K562 (cell line): ENCODE results near the gene IL17RA. TPM values are rescaled to one million over a fixed set of nuclear protein-coding genes. Genes with fewer than 3 reads are reported as not detected.

Source experiments
- ATAC-seq: fragments of 200-7000 bp; cut with Tn5 transposase; 3 replicates; pipeline ENCODE4 v1.9.1; 2020; ENCODE audit warnings: moderate library complexity
- BruUV-seq: library from RNA; stranded (reverse); fragments of 400-500 nt; replicated peaks from 2 replicates; lab custom pipeline; 2021; lab: Mats Ljungman, UMichigan
- CTCF ChIA-PET: fragments of 300-600 bp; formaldehyde crosslinking; extraction: SDS; loops from one replicate; lab custom pipeline; 2021; ENCODE audit warnings: low intra/inter-chr PET ratio; lab: Yijun Ruan, JAX
- POLR2A ChIA-PET: fragments of 300-600, 350-650 bp; sonication (Branson Sonifier 250); formaldehyde crosslinking; extraction: SDS; loops from one replicate; lab custom pipeline; 2021; ENCODE audit warnings: antibody characterized with exemption, inconsistent platforms; lab: Yijun Ruan, JAX
- DNase-seq, 4 experiments: peaks; one replicate each; pipeline versions ENCODE4 v3.0.0 to v3.0.0-alpha.2; 2011 to 2018; ENCODE audit warnings: low spot score in 3 of 4, mixed read lengths in 3 of 4; ENCODE audit errors: extremely low read depth in 1 of 4
- FAIRE-seq: peaks from 2 replicates; lab custom pipeline; 2011; peaks lifted over from hg19 to GRCh38; lab: Jason Lieb, UNC
- H2AFZ ChIP-seq: 2 replicates; pipeline ENCODE4 v1.6.0; 2011; ENCODE audit warnings: low read depth, low read length, control low read depth, inconsistent platforms
- H3K27ac ChIP-seq: fragments of 200-600 bp; 3 replicates; pipeline ENCODE4 v1.8.0; 2011; ENCODE audit warnings: low read depth, mild to moderate bottlenecking, control low read depth, inconsistent platforms, low read length, moderate library complexity, mixed read lengths; ENCODE audit errors: extremely low read depth
- H3K27me3 ChIP-seq, 2 experiments: fragments of 300-600 bp in 1 of 2; 2 replicates in 1 of 2; 3 replicates in 1 of 2; pipeline versions ENCODE4 v1.6.0 to v1.8.0; 2011; ENCODE audit warnings: inconsistent platforms in 2 of 2, low read length in 2 of 2, mild to moderate bottlenecking in 1 of 2, mixed read lengths in 1 of 2, moderate library complexity in 1 of 2; ENCODE audit not compliant: control insufficient read depth in 2 of 2, insufficient read depth in 2 of 2
- H3K36me3 ChIP-seq: fragments of 300-600 bp; 3 replicates; pipeline ENCODE4 v1.8.0; 2011; ENCODE audit warnings: mild to moderate bottlenecking, low read length, inconsistent platforms; ENCODE audit not compliant: control insufficient read depth, insufficient read depth
- H3K4me1 ChIP-seq, 2 experiments: fragments of 200-600 bp in 1 of 2; replicated peaks in 1 of 2; 2 replicates in 1 of 2; 3 replicates in 1 of 2; pipeline versions ENCODE4 v1.5.1 to v1.8.0; 2011; ENCODE audit warnings: inconsistent platforms in 2 of 2, low read length in 2 of 2, mild to moderate bottlenecking in 1 of 2, mixed read lengths in 1 of 2, moderate library complexity in 1 of 2; ENCODE audit not compliant: control insufficient read depth in 2 of 2, insufficient read depth in 2 of 2
- H3K4me2 ChIP-seq: 2 replicates; pipeline ENCODE4 v1.6.1; 2011; ENCODE audit warnings: low read length, control low read depth, inconsistent platforms, mixed read lengths; ENCODE audit not compliant: insufficient read depth
- H3K4me3 ChIP-seq: fragments of 200-600 bp; sonication (generic), shearing (Covaris generic); 2 replicates; pipeline ENCODE4 v1.5.1; 2016; ENCODE audit warnings: control low read depth, inconsistent platforms
- H3K79me2 ChIP-seq: fragments of 200-600 bp; 3 replicates; pipeline ENCODE4 v1.8.0; 2011; ENCODE audit warnings: low read length, inconsistent platforms; ENCODE audit not compliant: control insufficient read depth, insufficient read depth
- H3K9ac ChIP-seq, 2 experiments: 2 replicates each; pipeline versions ENCODE4 v1.6.0 to v1.6.1; 2011; ENCODE audit warnings: low read depth in 2 of 2, low read length in 2 of 2, control low read depth in 1 of 2, inconsistent platforms in 1 of 2, mild to moderate bottlenecking in 1 of 2, mixed read lengths in 1 of 2; ENCODE audit not compliant: insufficient read depth in 1 of 2
- H3K9me1 ChIP-seq: one replicate; pipeline ENCODE4 v1.6.0; 2011; ENCODE audit warnings: inconsistent platforms, mild to moderate bottlenecking, low read length, moderate library complexity; ENCODE audit not compliant: control insufficient read depth, insufficient read depth
- H3K9me3 ChIP-seq: replicated peaks from 2 replicates; pipeline ENCODE4 v1.5.1; 2011; ENCODE audit warnings: low read depth, low read length, inconsistent platforms; ENCODE audit not compliant: control insufficient read depth, insufficient read depth
- H4K20me1 ChIP-seq: replicated peaks from 2 replicates; pipeline ENCODE4 v1.6.1; 2011; ENCODE audit warnings: low read length, inconsistent platforms, mixed read lengths; ENCODE audit not compliant: control insufficient read depth, insufficient read depth
- MAZ ChIP-seq, 2 experiments: fragments of 450-650 bp in 1 of 2; sonication (generic) in 1 of 2; formaldehyde crosslinking; IDR thresholded peaks in 1 of 2; conservative IDR thresholded peaks in 1 of 2; 2 replicates each; pipeline versions ENCODE4 v1.4.0 to v1.5.0; 2020; ENCODE audit warnings: mild to moderate bottlenecking in 1 of 2, missing genetic modification reagents in 1 of 2
- MBD1 ChIP-seq: fragments of 250-450 bp; sonication (Bioruptor Pico); IDR thresholded peaks from 2 replicates; pipeline ENCODE4 v1.8.0; 2022; ENCODE audit warnings: inconsistent platforms
- PHF20 ChIP-seq: fragments of 450-650 bp; IDR thresholded peaks from 2 replicates; pipeline ENCODE4 v1.6.1; 2018; ENCODE audit not compliant: partially characterized antibody
- RREB1 ChIP-seq: fragments of 250-450 bp; sonication (Bioruptor Pico); IDR thresholded peaks from 2 replicates; pipeline ENCODE4 v1.4.0; 2020
- WGBS: fragments of 100-300 bp; shearing (Covaris generic); methylation state at CpG from one replicate; pipeline ENCODE4 v1.1.6; 2016; ENCODE audit warnings: low coverage, mixed read lengths; ENCODE audit not compliant: insufficient coverage; ENCODE audit errors: missing lambda C conversion rate; 5-methylcytosine and 5-hydroxymethylcytosine counted together
- in situ Hi-C: fragments of 300-500 bp; cut with MboI; formaldehyde crosslinking; loops from 4 replicates; pipeline ENCODE4 v1.15.0; 2018; ENCODE audit warnings: inconsistent platforms, mixed read lengths
- intact Hi-C: fragments of 100-400 bp; cut with micrococcal nuclease; formaldehyde crosslinking; loops from 2 replicates; pipeline ENCODE4 v1.14.2; 2022
- polyA plus RNA-seq, 8 experiments: library from polyadenylated mRNA; depleted of rRNA in 4 of 8; stranded (reverse) in 5 of 8; unstranded in 3 of 8; fragments of >200 nt; fragmentation: Nextera tagmentation in 2 of 8; fragmentation: Illumina TruSeq in 1 of 8; extraction: Ambion mirVana in 2 of 8; extraction: Trizol in 1 of 8; gene quantifications; 2 replicates each; pipeline versions ENCODE4 v1.2.1 to v1.2.3, GENCODE V29; 2011 to 2014; ENCODE audit warnings: inconsistent platforms in 1 of 8, missing spikeins in 1 of 8
- total RNA-seq, 7 experiments: library from RNA; depleted of rRNA in 6 of 7; stranded (reverse); fragments of >200 nt in 6 of 7; fragmentation: Illumina TruSeq in 2 of 7; extraction: Trizol in 2 of 7; gene quantifications; 2 replicates each; pipeline versions ENCODE4 v1.2.1 to v1.2.3, GENCODE V29; 2011 to 2021; ENCODE audit warnings: low replicate concordance in 1 of 7

Gene IL17RA
- total and polyA plus RNA-seq, 9 of the 15 experiments (the other 6 are each of a cell fraction or from before 2014, with no cell fraction given) = 0.17 to 11.8 (median 3.7) TPM

GRCh38 chr22:17159504-17159951 is 74.7 kb downstream of the IL17RA start:
- Histone ChIP-seq H3K4me1 (peaks cover 12 to 23% of the 10 kb centered on the region in 2 experiments; a peak in 4 of 5 replicates), H4K20me1 (peaks cover 3% of the 10 kb centered on the region), H3K79me2 (peaks cover 12% of the 10 kb centered on the region), H3K4me3 (peak overlapping the region; percentile 60), H2AFZ (peak overlapping the region; percentile 85), H3K9me1 (no peaks in the 10 kb centered on the region), H3K27ac (no peak overlapping the region; the same call in 2 of the 3 replicates), H3K9me3 (no peaks in the 10 kb centered on the region), H3K9ac (no peak overlapping the region), H3K36me3 (peaks cover 7% of the 10 kb centered on the region; the same call in 2 of the 3 replicates), H3K4me2 (peak overlapping the region; percentile 86; the same call in 1 of the 2 replicates), H3K27me3 (peaks cover 9 to 14% of the 10 kb centered on the region in 2 experiments; a peak in 3 of 5 replicates)
- FAIRE-seq = no peak
- 77% methylated on average over 24 of the region's 35 CpGs for WGBS
- ChIA-PET CTCF (no interaction called here), POLR2A (interaction anchor here (0.6 kb wide), 1 partner anchor 35 kb away, joined by 3 read pairs; no protein-coding TSS in a partner anchor)
- in situ Hi-C loops (no loop called here), intact Hi-C loops (no loop called here)
- no peak for ATAC-seq
- BruUV-seq = no TSS peak
- TF ChIP-seq RREB1 (0 out of 2 replicates have a peak, but pooled peaks have one; percentile 33), MAZ (CRISPR knock-in tag; conservative IDR thresholded peaks at IDR 0.05 in 1 of 2, IDR thresholded peaks at IDR 0.05 in 1 of 2) (no peak), MBD1 (CRISPR knock-in tag) (peak; percentile 99), PHF20 (peak; percentile 39)
- no peak for DNase-seq
